Measurements from ENCODE around the gene CNNM3.

DNA sequence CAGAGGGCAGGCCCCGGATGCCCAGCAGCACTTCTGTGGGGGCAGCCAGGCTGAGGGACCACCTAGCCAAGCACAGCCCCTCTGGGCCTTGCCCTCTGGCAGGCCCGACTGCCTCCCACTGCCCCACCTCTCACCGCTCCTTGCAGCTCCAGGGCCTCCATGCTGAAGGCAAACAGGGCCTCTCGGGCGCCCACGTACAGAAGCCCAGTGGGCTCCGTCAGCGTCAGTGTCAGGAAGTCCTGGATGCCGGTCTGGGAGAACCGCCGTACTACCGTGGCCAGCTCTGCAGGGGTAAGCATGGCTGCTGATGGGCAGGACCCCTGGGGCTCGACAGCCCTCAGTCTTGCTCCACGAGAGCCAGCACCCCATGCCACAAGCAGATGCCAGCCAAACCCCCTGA, 50.1 kb downstream of the CNNM3 start:
- no peak for TF ChIP-seq EZH2 (IDR thresholded peaks at IDR 0.05; ENCODE audit: insufficient read depth, poor library complexity, severe bottlenecking)
- no peak for TF ChIP-seq EZH2phosphoT487 (IDR thresholded peaks at IDR 0.05; ENCODE audit: insufficient read depth, low read depth)
